ENCODE results near the gene NUP107. TPM values are rescaled to one million over a fixed set of nuclear protein-coding genes. Genes with fewer than 3 reads are reported as not detected.

The NUP107 gene
- polyA plus RNA-seq, 2 of the 4 experiments (the other 2 are of a cell fraction), result 78.5 to 194 TPM

GRCh38 chr12:68781728-68782127 is 95.0 kb downstream of the NUP107 start (continued):
- TF ChIP-seq ELK1 (IDR thresholded peaks at IDR 0.05; ENCODE audit: low read depth, low read length), result no peak
- TF ChIP-seq CTCF (IDR thresholded peaks at IDR 0.05), result no peak
- TF ChIP-seq CBX8 (IDR thresholded peaks at IDR 0.05), result no peak

- ChIA-PET CTCF (no interaction called here), POLR2A (no interaction called here)
- WGBS (ENCODE audit: missing lambda C conversion rate), result 80% methylated on average over 8 of the region's 8 CpGs
- H3K4me1 ChIP-seq, result peaks cover 31% of the 10 kb centered on the region
- DNase-seq (ENCODE audit: low read depth in 1 of 2, low spot score in 1 of 2) (no peak), FAIRE-seq (no peak), ATAC-seq (no peak; a peak in 1 of 6 replicates)
- H3K9me3 ChIP-seq, result no peaks in the 10 kb centered on the region
- H3K4me3 ChIP-seq, result no peak overlapping the region
- TF ChIP-seq TP53 (CRISPR knock-in tag; IDR thresholded peaks at IDR 0.05) (no peak), HOXB13 (CRISPR knock-in tag; IDR thresholded peaks at IDR 0.05; ENCODE audit: low read depth) (no peak), RFX5 (IDR thresholded peaks at IDR 0.05) (no peak), ZFP36 (IDR thresholded peaks at IDR 0.05; ENCODE audit: borderline replicate concordance, partially characterized antibody) (no peak), CBX8 (IDR thresholded peaks at IDR 0.05) (no peak), KDM5A (IDR thresholded peaks at IDR 0.05) (no peak), KDM1A (IDR thresholded peaks at IDR 0.05; ENCODE audit: low read depth) (no peak), CTCF (IDR thresholded peaks at IDR 0.05) (no peak), POLR2AphosphoS2 (conservative IDR thresholded peaks at IDR 0.05; ENCODE audit: low read length) (no peak), ATOH8 (CRISPR knock-in tag; IDR thresholded peaks at IDR 0.05; ENCODE audit: low read depth) (no peak), ZNF302 (CRISPR knock-in tag; IDR thresholded peaks at IDR 0.05) (no peak), USF2 (IDR thresholded peaks at IDR 0.05) (no peak), TFCP2L1 (CRISPR knock-in tag; IDR thresholded peaks at IDR 0.05) (no peak), NFE2L2 (conservative IDR thresholded peaks at IDR 0.05; ENCODE audit: low read length) (no peak)
- no peak overlapping the region for H3K4me2 ChIP-seq
- H3K27ac ChIP-seq, result no peak overlapping the region
Measured at GRCh38 chr12:68784015-68784414, 97.2 kb downstream of the NUP107 start.

GRCh38 chr12:68785358-68785757 is 98.6 kb downstream of the NUP107 start:
- Histone ChIP-seq H3K4me3 (no peak overlapping the region), H3K9me3 (no peaks in the 10 kb centered on the region), H3K4me1 (peaks cover 31% of the 10 kb centered on the region), H3K27ac (peak overlapping the region in 1 of 2 experiments; percentile 83; a peak in 3 of 6 replicates), H3K4me2 (peak overlapping the region; percentile 33; the same call in 2 of the 3 replicates)
- ATAC-seq, result peak in 1 of 2 experiments; percentile 19; a peak in 1 of 6 replicates
- CTCF ChIA-PET, result interaction anchor here (0.5 to 1.2 kb wide), 2 partner anchors 11 to 215 kb away, joined by 3 to 7 read pairs; no protein-coding TSS in a partner anchor
- WGBS (ENCODE audit: missing lambda C conversion rate), result 61% methylated on average over 2 of the region's 2 CpGs
- no peak for DNase-seq (ENCODE audit: low read depth in 1 of 2, low spot score in 1 of 2)
- TF ChIP-seq GATA3 (IDR thresholded peaks at IDR 0.05; ENCODE audit: borderline replicate concordance) (no peak), ZNF302 (CRISPR knock-in tag; IDR thresholded peaks at IDR 0.05) (no peak), KDM5A (IDR thresholded peaks at IDR 0.05) (no peak)
- FAIRE-seq, result no peak
- POLR2A ChIA-PET, result interaction anchor here (0.8 kb wide), 2 partner anchors 22 to 39 kb away, joined by 3 to 5 read pairs; partner anchors contain the start of genes MDM2 and SLC35E3
